ENCODE data around the gene DIS3L2. TPM values are rescaled to one million over a fixed set of nuclear protein-coding genes. Genes with fewer than 3 reads are reported as not detected.
A peak's percentile ranks its signal among the peaks of the same experiment; 100 is the strongest.

Gene DIS3L2
- total RNA-seq, 1 donor = 24.9 TPM

- no peak for DNase-seq (ENCODE audit: low read depth)
- no peak for TF ChIP-seq CTCF (IDR thresholded peaks at IDR 0.05; ENCODE audit: insufficient read depth, low read length)
- no peak overlapping the region for H3K4me3 ChIP-seq (ENCODE audit: low read depth, low read length)
Observed at GRCh38 chr2:232264081-232264480, 302.6 kb downstream of the DIS3L2 start.

- no peak for TF ChIP-seq CTCF (IDR thresholded peaks at IDR 0.05; ENCODE audit: insufficient read depth, low read length)
- H3K4me3 ChIP-seq (ENCODE audit: low read depth, low read length) = no peak overlapping the region
- DNase-seq (ENCODE audit: low read depth) = no peak
Observed at GRCh38 chr2:232265329-232265728, 303.8 kb downstream of the DIS3L2 start.

GRCh38 chr2:232268636-232269165 lies 307.2 kb downstream of the DIS3L2 start:
- TF ChIP-seq CTCF (IDR thresholded peaks at IDR 0.05; ENCODE audit: insufficient read depth, low read length) = no peak
- no peak overlapping the region for H3K4me3 ChIP-seq (ENCODE audit: low read depth, low read length)
- no peak for DNase-seq (ENCODE audit: low read depth)

- no peak for TF ChIP-seq CTCF (IDR thresholded peaks at IDR 0.05; ENCODE audit: insufficient read depth, low read length)
- no peak for DNase-seq (ENCODE audit: low read depth)
- no peak overlapping the region for H3K4me3 ChIP-seq (ENCODE audit: low read depth, low read length)
Observed at GRCh38 chr2:232269867-232270266, 308.4 kb downstream of the DIS3L2 start.

GRCh38 chr2:232273903-232274643 lies 312.6 kb downstream of the DIS3L2 start:
- no peak overlapping the region for H3K4me3 ChIP-seq (ENCODE audit: low read depth, low read length)
- no peak for TF ChIP-seq CTCF (IDR thresholded peaks at IDR 0.05; ENCODE audit: insufficient read depth, low read length)
- DNase-seq (ENCODE audit: low read depth) = peak; percentile 41

- no peak for DNase-seq (ENCODE audit: low read depth)
- no peak overlapping the region for H3K4me3 ChIP-seq (ENCODE audit: low read depth, low read length)
- no peak for TF ChIP-seq CTCF (IDR thresholded peaks at IDR 0.05; ENCODE audit: insufficient read depth, low read length)
Observed at GRCh38 chr2:232275670-232276069, 314.2 kb downstream of the DIS3L2 start.

All from fibroblast of the aortic adventitia (primary cell).